ENCODE measurements around the gene NF2.

DNA sequence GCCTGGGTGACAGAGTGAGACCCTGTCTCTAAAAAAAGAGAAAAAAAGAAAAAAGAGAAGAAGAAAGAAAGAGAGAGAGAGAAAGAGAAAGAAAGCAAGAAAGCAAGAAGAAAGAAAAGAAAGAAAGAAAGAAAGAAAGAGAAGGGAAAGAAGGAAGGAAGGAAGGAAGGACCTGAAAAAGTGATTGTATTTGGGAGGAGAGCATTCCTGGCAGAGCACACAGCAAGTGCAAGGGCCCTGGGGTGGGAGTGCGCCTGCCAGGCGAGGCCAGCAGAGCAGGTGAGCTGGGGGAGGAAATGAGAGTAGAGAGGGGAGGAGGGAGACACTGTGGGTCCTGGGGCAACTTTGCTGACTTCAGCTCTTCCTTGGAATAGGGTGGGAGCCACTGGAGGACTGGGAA is 108.7 kb downstream of the NF2 start:
- TF ChIP-seq CTCF (IDR thresholded peaks at IDR 0.05) (no peak), POLR2A (IDR thresholded peaks at IDR 0.05) (no peak)

All from right lobe of liver (tissue), 4 donors.